AG08396 (cell line): ENCODE results near the gene OR4N2.
"Not testable (repeated sequence)": the region's sequence is repeated elsewhere in the genome, so short reads cannot be mapped to it uniquely, and the experiment has no call there.

Experiments used
- DNase-seq: peaks from one replicate; pipeline ENCODE4 v3.0.0; 2012; ENCODE audit warnings: low spot score, mixed read lengths

The OR4N2 gene

DNA sequence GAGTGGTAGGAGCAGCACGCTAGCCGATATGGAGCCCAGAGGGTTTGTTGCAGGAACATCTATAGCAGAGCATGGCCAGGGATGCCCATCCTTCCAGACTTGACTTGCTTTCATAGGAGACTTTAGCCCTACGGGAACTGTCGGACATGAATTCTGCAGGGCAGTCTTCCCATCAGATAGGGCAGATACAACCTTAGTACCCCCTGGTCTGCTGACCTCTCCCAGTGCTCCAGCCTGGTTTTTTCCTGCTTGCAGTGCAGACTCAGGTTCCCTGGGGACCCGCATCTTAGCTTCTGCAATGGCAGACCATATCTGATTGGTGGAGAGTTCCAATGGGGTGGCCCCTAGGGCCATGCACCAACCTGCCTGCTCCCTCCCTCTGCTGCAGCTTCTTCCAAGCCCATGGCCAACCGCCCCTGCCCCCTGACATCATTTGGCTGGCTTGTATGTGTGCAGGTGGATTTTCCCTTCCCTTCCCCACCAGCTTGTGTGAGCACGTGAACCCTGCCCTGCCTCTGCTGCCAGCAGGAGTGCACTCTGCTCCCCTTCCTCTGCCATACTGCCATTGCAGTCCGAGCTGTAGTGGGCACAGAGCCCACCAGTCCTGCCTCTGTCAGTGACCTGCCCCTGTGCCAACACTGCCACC lies 30.8 kb downstream of the OR4N2 start:
- not testable (repeated sequence) for DNase-seq

DNA sequence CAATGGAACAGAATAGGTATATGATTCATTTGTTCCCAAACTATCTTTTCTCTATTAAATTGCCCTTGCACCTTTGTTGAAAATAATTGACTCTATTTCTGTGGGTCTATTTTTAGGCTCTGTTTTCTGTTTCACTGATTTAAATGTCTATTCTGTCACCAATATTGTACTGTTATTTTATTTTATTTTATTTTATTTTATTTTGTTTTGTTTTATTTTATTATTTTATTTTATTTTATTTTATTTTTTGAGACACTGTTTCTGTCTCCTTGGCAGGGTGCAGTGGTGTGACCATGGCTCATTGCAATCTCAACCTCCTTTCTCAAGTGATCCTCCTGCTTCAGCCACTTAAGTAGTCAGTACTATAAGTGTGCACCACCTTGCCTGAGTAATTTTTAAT lies 34.9 kb downstream of the OR4N2 start:
- DNase-seq = no peak

DNA sequence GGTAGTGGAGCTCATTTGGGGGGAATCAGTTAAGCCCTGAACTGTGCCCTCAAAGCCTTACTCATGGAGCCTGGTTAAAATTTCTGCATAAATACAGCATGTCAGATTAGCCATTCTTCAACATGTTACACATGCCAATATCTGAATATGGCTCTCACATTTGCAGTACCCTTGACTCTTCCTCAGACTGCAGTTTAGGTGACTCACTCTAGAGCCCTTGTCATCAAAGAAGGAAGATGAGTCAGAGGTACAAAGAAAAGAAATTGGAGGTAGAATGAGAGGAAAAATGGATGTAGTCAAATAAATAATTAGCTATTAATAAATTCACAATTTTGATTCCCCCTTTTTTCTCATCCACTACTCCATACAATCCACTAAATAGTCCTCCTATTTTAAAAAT lies 47.8 kb downstream of the OR4N2 start:
- no peak for DNase-seq

DNA sequence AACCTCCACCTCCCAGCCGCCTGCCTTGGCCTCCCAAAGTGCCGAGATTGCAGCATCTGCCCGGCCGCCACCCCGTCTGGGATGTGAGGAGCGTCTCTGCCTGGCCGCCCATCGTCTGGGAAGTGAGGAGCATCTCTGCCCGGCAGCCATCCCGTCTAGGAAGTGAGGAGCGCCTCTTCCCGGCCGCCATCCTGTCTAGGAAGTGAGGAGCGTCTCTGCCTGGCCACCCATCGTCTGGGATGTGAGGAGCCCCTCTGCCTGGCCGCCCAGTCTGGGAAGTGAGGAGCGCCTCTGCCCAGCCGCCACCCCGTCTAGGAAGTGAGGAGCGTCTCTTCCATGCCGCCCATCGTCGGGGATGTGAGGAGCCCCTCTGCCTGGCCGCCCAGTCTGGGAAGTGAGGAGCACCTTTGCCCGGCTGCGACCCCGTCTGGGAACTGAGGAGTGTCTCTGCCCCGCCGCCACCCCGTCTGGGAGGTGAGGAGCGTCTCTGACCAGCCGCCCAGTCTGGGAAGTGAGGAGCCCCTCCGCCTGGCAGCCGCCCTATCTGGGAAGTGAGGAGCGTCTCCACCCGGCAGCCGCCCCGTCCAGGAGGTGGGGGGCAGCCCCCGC lies 62.6 kb downstream of the OR4N2 start:
- not testable (repeated sequence) for DNase-seq

DNA sequence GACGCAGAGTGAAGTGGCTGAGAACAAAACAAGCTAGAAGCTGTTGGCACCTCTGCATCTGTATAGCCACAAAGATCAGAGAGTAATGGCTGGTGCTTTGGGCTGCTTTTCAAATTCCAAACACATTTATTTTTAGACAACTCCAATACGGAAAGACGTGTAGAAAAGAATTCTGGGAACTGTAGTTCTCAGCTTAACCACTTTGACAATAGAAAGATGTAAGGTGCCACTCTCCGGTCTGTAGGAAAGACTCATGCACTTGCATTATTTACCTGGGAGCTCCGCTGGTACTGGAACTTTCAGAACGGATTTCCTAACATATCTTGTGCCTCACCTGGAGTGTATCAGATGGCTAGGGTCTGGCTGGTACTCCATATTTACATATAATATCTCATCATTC lies 69.6 kb downstream of the OR4N2 start:
- no peak for DNase-seq

DNA sequence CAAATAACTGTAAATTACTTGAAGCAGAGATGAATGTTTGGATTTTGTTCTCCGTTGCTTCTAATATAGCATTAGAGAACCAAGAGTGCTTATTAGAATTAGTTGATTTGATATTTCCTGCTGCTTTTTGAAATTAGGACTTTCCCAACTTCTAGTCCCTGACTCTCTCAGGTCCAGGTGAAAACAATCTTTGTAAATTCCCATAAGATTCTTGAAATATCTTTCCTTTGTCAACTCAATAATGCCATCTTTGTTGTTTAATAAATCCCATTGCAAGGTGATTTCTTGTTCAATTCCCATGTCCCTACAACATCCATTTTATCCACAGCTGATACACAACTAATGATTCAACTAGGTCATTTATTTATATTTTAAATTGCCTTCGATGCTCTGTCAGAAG lies 71.3 kb downstream of the OR4N2 start, which contains the start of gene OR4K2:
Gene OR4K2 (plus strand): TSS at position 301 of the 400 bp plus-strand sequence. CDS start 1,126 bp downstream, outside the sequence.
- DNase-seq = no peak

DNA sequence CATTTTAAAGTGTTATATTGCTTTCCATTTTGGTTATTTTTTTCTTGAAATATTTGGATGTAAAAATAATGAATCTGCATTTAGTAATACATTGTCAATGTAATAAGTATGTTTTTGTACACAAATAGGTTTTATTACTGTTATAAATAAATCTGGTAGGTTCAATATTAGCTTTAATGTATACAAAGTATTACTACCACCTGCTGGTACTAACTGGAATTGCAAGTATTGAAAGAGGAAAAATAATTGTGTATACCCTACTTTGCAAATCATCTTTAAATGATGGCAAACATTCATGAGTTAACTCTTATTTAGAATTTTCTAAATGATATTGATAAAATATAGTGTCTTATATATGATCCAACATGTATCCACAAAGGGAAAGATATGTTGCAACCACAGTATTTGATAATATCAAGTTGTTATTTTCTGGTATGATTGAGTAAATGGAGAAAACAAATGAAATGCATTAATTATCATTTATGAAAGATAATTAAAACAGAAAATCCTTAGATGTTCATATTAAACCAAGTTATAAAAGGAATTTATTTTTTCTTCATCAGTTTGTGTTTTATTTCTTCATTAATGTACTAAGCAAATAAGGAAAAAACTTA lies 74.6 kb downstream of the OR4N2 start:
- no peak for DNase-seq
